Endothelial cell of umbilical vein (primary cell): ENCODE results near the gene POR. TPM values are rescaled to one million over a fixed set of nuclear protein-coding genes. Genes with fewer than 3 reads are reported as not detected.

ENCODE experiments used
- Bru-seq: library from RNA; stranded (reverse); fragments of 400-500 nt; gene quantifications from one replicate; lab custom pipeline; 2021; lab: Mats Ljungman, UMichigan
- BruChase-seq, 2 experiments: library from RNA; stranded (reverse); fragments of 400-500 nt; gene quantifications; one replicate each; lab custom pipeline; 2021; lab: Mats Ljungman, UMichigan
- BruUV-seq: library from RNA; stranded (reverse); fragments of 400-500 nt; replicated peaks from 2 replicates; lab custom pipeline; 2021; lab: Mats Ljungman, UMichigan
- CTCF ChIA-PET: fragments of 300-600, 350-600 bp; sonication (Branson Sonifier 250); formaldehyde crosslinking; loops from one replicate; lab custom pipeline; 2021; ENCODE audit warnings: antibody characterized with exemption, inconsistent platforms; lab: Charles Lee
- POLR2A ChIA-PET: fragments of 300-600, 350-600 bp; sonication (Branson Sonifier 250); formaldehyde crosslinking; loops from one replicate; lab custom pipeline; 2021; ENCODE audit warnings: antibody characterized with exemption, inconsistent platforms; lab: Charles Lee
- DNase-seq: peaks from one replicate; pipeline ENCODE4 v3.0.0-alpha.2; 2011; ENCODE audit warnings: low read depth, low spot score
- FAIRE-seq: peaks from 2 replicates; lab custom pipeline; 2011; peaks lifted over from hg19 to GRCh38; lab: Jason Lieb, UNC
- H2AFZ ChIP-seq: 2 replicates; pipeline ENCODE4 v1.6.0; 2012; ENCODE audit warnings: low read depth, low read length, control low read depth, inconsistent platforms
- H3K27ac ChIP-seq: 2 replicates; pipeline ENCODE4 v1.5.1; 2011; ENCODE audit warnings: low read depth, mild to moderate bottlenecking, control low read depth, low read length, moderate library complexity; ENCODE audit not compliant: insufficient read depth
- H3K27me3 ChIP-seq, 2 experiments: 2 replicates each; pipeline versions ENCODE4 v1.6.0 to v1.6.1; 2011; ENCODE audit warnings: low read length in 2 of 2, mixed read lengths in 1 of 2; ENCODE audit not compliant: control insufficient read depth in 2 of 2, insufficient read depth in 2 of 2
- H3K36me3 ChIP-seq, 2 experiments: 2 replicates in 1 of 2; 3 replicates in 1 of 2; pipeline ENCODE4 v1.5.1; 2011; ENCODE audit warnings: low read length in 2 of 2, mild to moderate bottlenecking in 1 of 2, moderate library complexity in 1 of 2; ENCODE audit not compliant: control insufficient read depth in 2 of 2, insufficient read depth in 2 of 2; ENCODE audit errors: extremely low read depth in 1 of 2
- H3K4me1 ChIP-seq: 3 replicates; pipeline ENCODE4 v1.5.1; 2011; ENCODE audit warnings: mild to moderate bottlenecking, low read length; ENCODE audit not compliant: control insufficient read depth, insufficient read depth; ENCODE audit errors: extremely low read depth
- H3K4me2 ChIP-seq: 2 replicates; pipeline ENCODE4 v1.6.1; 2011; ENCODE audit warnings: low read length, control low read depth, mixed read lengths; ENCODE audit not compliant: insufficient read depth
- H3K4me3 ChIP-seq, 3 experiments: fragments of 200-600 bp in 1 of 3; sonication (generic), shearing (Covaris generic) in 1 of 3; replicated peaks in 1 of 3; 2 replicates each; pipeline ENCODE4 v1.5.1; 2011 to 2016; ENCODE audit warnings: control low read depth in 3 of 3, low read length in 3 of 3, mild to moderate bottlenecking in 2 of 3, inconsistent platforms in 1 of 3, low read depth in 1 of 3, moderate library complexity in 1 of 3; ENCODE audit not compliant: insufficient read depth in 1 of 3
- H3K79me2 ChIP-seq: 2 replicates; pipeline ENCODE4 v1.6.0; 2012; ENCODE audit warnings: low read length, inconsistent platforms; ENCODE audit not compliant: control insufficient read depth, insufficient read depth
- H3K9ac ChIP-seq: replicated peaks from 2 replicates; pipeline ENCODE3; 2011; ENCODE audit warnings: low read length, control low read depth; ENCODE audit not compliant: insufficient read depth; ENCODE audit errors: extremely low read depth
- H3K9me1 ChIP-seq: replicated peaks from 3 replicates; pipeline ENCODE4 v1.6.0; 2011; ENCODE audit warnings: mild to moderate bottlenecking, low read length; ENCODE audit not compliant: control insufficient read depth, insufficient read depth; ENCODE audit errors: extremely low read depth
- H3K9me3 ChIP-seq: replicated peaks from 2 replicates; pipeline ENCODE4 v1.5.1; 2012; ENCODE audit warnings: low read length, inconsistent platforms; ENCODE audit not compliant: control insufficient read depth, insufficient read depth
- H4K20me1 ChIP-seq: replicated peaks from 2 replicates; pipeline ENCODE3; 2011; ENCODE audit warnings: mild to moderate bottlenecking, low read length; ENCODE audit not compliant: control insufficient read depth, insufficient read depth; ENCODE audit errors: extremely low read depth
- EZH2 ChIP-seq: IDR thresholded peaks from 2 replicates; pipeline ENCODE4 v1.6.1; 2012; ENCODE audit warnings: borderline replicate concordance, low read depth, mild to moderate bottlenecking, moderate library complexity, low read length, inconsistent platforms; ENCODE audit not compliant: severe bottlenecking
- FOS ChIP-seq: IDR thresholded peaks from 2 replicates; pipeline ENCODE4 v1.6.1; 2011; ENCODE audit warnings: mild to moderate bottlenecking, low read length, moderate library complexity, borderline replicate concordance; ENCODE audit not compliant: insufficient read depth
- GATA2 ChIP-seq: IDR thresholded peaks from 2 replicates; pipeline ENCODE4 v1.7.0; 2011; ENCODE audit warnings: low read depth, mild to moderate bottlenecking, moderate library complexity, mixed read lengths, low read length; ENCODE audit not compliant: insufficient read length, insufficient read depth
- JUN ChIP-seq: IDR thresholded peaks from 2 replicates; pipeline ENCODE4 v1.6.1; 2011; ENCODE audit warnings: borderline replicate concordance, low read depth; ENCODE audit not compliant: insufficient read length, insufficient read depth
- MYC ChIP-seq: IDR thresholded peaks from one replicate; pipeline ENCODE4 v1.6.1; 2011; ENCODE audit warnings: mild to moderate bottlenecking, low read depth, low read length
- POLR2A ChIP-seq: IDR thresholded peaks from 2 replicates; pipeline ENCODE4 v1.6.1; 2012; ENCODE audit warnings: low read depth, mild to moderate bottlenecking, control low read depth, low read length
- POLR2AphosphoS5 ChIP-seq: IDR thresholded peaks from 2 replicates; pipeline ENCODE4 v1.6.1; 2012; ENCODE audit warnings: low read depth, mild to moderate bottlenecking, control low read depth, low read length, moderate library complexity; ENCODE audit not compliant: insufficient read depth
- dilution Hi-C: fragments of 300-500 bp; cut with MboI; formaldehyde crosslinking; loops from one replicate; pipeline ENCODE4 v1.15.0; 2019; ENCODE audit warnings: low sequenced_read_pairs; ENCODE audit not compliant: extremely low pct_ligation_motif_present
- intact Hi-C: fragments of 100-400 bp; cut with micrococcal nuclease; formaldehyde crosslinking; loops from one replicate; pipeline ENCODE4 v1.10.0; 2022
- long read RNA-seq: library from polyadenylated mRNA; stranded (forward); transcript quantifications from one replicate; pipeline ENCODE4 v2.0.0, GENCODE V29; 2021
- polyA minus RNA-seq, 3 experiments: library from RNA; depleted of rRNA, polyadenylated mRNA; stranded (reverse); fragments of >200 nt; gene quantifications; 1 replicate in 1 of 3; 2 replicates in 2 of 3; pipeline ENCODE4 v1.2.3, GENCODE V29; 2011
- polyA plus RNA-seq, 4 experiments: library from polyadenylated mRNA; depleted of rRNA in 3 of 4; stranded (reverse) in 3 of 4; unstranded in 1 of 4; fragments of >200 nt; gene quantifications; 2 replicates each; pipeline versions ENCODE4 v1.2.1 to v1.2.3, GENCODE V29; 2011 to 2012; ENCODE audit warnings: missing spikeins in 1 of 4
- total RNA-seq: library from RNA; stranded (reverse); gene quantifications from 2 replicates; pipeline ENCODE4 v1.2.3, GENCODE V29; 2021
- TF ChIP-seq, protein P1 (sequence below), 2 donors: IDR thresholded peaks; 1 replicate in 1 of 2; 2 replicates in 1 of 2; pipeline ENCODE4 v1.5.1; 2011; ENCODE audit warnings: low read length in 2 of 2, mild to moderate bottlenecking in 2 of 2, moderate library complexity in 2 of 2, control low read depth in 1 of 2, inconsistent platforms in 1 of 2, low read depth in 1 of 2; ENCODE audit not compliant: insufficient read depth in 1 of 2; ENCODE audit errors: extremely low read depth in 1 of 2
- TF ChIP-seq, protein P2 (sequence below): IDR thresholded peaks from 2 replicates; pipeline ENCODE4 v1.6.1; 2011; ENCODE audit not compliant: insufficient read depth, insufficient read length

The POR gene
- total RNA-seq (71.9 and 73.6 TPM in 2 replicates), polyA plus RNA-seq (59.5 and 78.2 TPM in 2 replicates), polyA minus RNA-seq (39.8 and 57.8 TPM in 2 replicates), Bru-seq, nascent RNA (percentile 53 among the genes with signal in this experiment), BruChase-seq, experiment 1, labeled RNA remaining after a 6-hour chase (percentile 63 among the genes with signal in this experiment), BruChase-seq, experiment 2, labeled RNA remaining after a 2-hour chase (percentile 53 among the genes with signal in this experiment)
- 27.8 and 40.3 TPM in 2 replicates for polyA plus RNA-seq (2011; cell fraction: cytosol; rRNA removed)
- polyA plus RNA-seq (2011; cell fraction: nucleus; rRNA removed): 70.2 and 87.0 TPM in 2 replicates
- 31.9 and 33.9 TPM in 2 replicates for polyA plus RNA-seq (2012)
- polyA minus RNA-seq (2011; cell fraction: cytosol; rRNA and poly(A)+ RNA removed): 130 TPM
- 26.9 and 55.0 TPM in 2 replicates for polyA minus RNA-seq (2011; cell fraction: nucleus; rRNA and poly(A)+ RNA removed)
- long read RNA-seq, transcript POR-222 (4 exons, 1,028 nt): minor isoform, 6 of 160 reads
- long read RNA-seq, transcript POR-218 (16 exons, 2,522 nt): major isoform, 66 of 160 reads
- long read RNA-seq, partial matches to known transcripts: 81 of 160 reads
- long read RNA-seq, other reads (novel, unspliced or antisense): 6 of 160 reads

DNA sequence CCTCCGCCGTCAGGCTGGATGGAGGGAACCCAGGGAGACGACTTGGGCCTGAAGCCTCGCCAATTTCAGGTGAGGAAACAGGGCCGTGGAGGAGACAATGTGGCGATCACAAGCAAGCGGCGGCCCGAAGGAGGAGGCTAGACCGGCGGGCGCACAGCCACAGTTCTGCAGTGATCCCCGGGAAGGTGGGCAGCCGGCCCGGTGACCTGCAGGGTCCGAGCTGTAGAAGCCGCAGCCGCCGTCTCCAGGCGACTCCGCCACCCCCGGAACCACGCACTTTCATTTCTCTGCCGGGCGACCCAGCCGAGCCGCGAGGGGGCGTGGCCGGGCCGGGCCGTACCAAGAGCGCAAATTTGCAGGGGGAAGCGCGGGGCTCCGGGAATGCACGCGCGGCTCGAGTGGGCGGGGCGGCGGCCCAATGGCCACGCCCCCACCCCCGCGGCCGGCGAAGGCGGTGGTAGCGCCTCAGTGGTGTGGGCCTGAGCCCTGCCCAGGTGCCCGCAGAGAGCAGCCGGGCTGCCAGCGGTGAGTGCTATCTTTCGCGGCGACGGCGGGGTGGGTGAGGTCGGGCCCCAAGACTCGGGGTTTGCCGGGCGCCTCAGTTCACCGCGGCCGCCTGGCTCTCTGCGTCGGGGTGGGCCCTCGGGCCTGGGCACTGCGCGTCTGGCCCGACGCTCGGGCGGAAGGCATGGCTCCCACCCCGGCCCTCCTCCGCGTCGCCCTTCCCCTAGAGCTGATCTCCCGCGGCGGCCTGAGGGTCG is at the start of gene POR:
Gene POR, plus strand, starts transcription at position 501 of the 761 bp plus-strand sequence. CDS start 38,847 bp downstream, outside the sequence.
- H3K9me1 ChIP-seq: no peaks in the 10 kb centered on the region
- no peaks in the 10 kb centered on the region for H4K20me1 ChIP-seq
- H3K9me3 ChIP-seq: no peaks in the 10 kb centered on the region
- peak; percentile 94 for FAIRE-seq
- H3K27me3 ChIP-seq: no peaks in the 10 kb centered on the region
- DNase-seq: peak; percentile 94
- no TSS peak for BruUV-seq
- dilution Hi-C loops (no loop called here), intact Hi-C loops (loop anchor here (1.0 to 2.0 kb wide), 2 partner anchors 36 to 80 kb away; partner anchors contain the start of genes RHBDD2 and TMEM120A)
- no peaks in the 10 kb centered on the region for H3K36me3 ChIP-seq
- ChIA-PET CTCF (interaction anchor here (0.7 to 3.6 kb wide), 4 partner anchors 28 to 106 kb away, joined by 3 to 26 read pairs (median 4); partner anchors contain the start of gene RHBDD2), POLR2A (interaction anchor here (0.5 to 1.1 kb wide), 6 partner anchors 13 to 242 kb away, joined by 3 to 5 read pairs (median 4); no protein-coding TSS in a partner anchor)
- H3K27ac ChIP-seq: peak within 1 kb of the TSS; percentile 28
- peak within 1 kb of the TSS; percentile 72 for H3K9ac ChIP-seq
- H3K4me2 ChIP-seq: peak within 1 kb of the TSS; percentile 85
- TF ChIP-seq EZH2 (no peak), GATA2 (no peak), FOS (no peak), JUN (no peak), POLR2A (peak; percentile 99), POLR2AphosphoS5 (peak; percentile 100), MYC (peak; percentile 13)
- TF ChIP-seq, protein P1, sequence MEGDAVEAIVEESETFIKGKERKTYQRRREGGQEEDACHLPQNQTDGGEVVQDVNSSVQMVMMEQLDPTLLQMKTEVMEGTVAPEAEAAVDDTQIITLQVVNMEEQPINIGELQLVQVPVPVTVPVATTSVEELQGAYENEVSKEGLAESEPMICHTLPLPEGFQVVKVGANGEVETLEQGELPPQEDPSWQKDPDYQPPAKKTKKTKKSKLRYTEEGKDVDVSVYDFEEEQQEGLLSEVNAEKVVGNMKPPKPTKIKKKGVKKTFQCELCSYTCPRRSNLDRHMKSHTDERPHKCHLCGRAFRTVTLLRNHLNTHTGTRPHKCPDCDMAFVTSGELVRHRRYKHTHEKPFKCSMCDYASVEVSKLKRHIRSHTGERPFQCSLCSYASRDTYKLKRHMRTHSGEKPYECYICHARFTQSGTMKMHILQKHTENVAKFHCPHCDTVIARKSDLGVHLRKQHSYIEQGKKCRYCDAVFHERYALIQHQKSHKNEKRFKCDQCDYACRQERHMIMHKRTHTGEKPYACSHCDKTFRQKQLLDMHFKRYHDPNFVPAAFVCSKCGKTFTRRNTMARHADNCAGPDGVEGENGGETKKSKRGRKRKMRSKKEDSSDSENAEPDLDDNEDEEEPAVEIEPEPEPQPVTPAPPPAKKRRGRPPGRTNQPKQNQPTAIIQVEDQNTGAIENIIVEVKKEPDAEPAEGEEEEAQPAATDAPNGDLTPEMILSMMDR (IDR thresholded peaks at IDR 0.05; ENCODE audit: extremely low read depth in 1 of 2, insufficient read depth in 1 of 2, low read depth in 1 of 2, low read length in 2 of 2): no peak
- TF ChIP-seq, protein P2, sequence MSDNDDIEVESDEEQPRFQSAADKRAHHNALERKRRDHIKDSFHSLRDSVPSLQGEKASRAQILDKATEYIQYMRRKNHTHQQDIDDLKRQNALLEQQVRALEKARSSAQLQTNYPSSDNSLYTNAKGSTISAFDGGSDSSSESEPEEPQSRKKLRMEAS: peak; percentile 53
- H2AFZ ChIP-seq: peak within 1 kb of the TSS; percentile 99
- H3K4me3 ChIP-seq: peak within 1 kb of the TSS; percentile 69 to 85 (median 82)
- H3K79me2 ChIP-seq: peaks cover 10% of the 10 kb centered on the region
- H3K4me1 ChIP-seq: peaks cover 8% of the 10 kb centered on the region
